Esophagus squamous epithelium (tissue), 5 donors: ENCODE results near the gene PTPRD. TPM values are rescaled to one million over a fixed set of nuclear protein-coding genes. Genes with fewer than 3 reads are reported as not detected.

Experiments used
- DNase-seq: peaks from one replicate; lab custom pipeline; 2025; lab: John Stamatoyannopoulos, UW
- H3K27ac ChIP-seq, 4 donors: fragments of 200-600 bp; sonication (generic); one replicate each; pipeline ENCODE4 v1.5.1; 2016 to 2019; ENCODE audit warnings: mild to moderate bottlenecking in 1 of 4
- H3K27me3 ChIP-seq, 4 donors: fragments of 200-600 bp; sonication (generic); 1 replicate in 3 of 4; 2 replicates in 1 of 4; pipeline versions ENCODE4 v1.5.1 to v1.6.0; 2017 to 2021; ENCODE audit warnings: antibody characterized with exemption in 1 of 4
- H3K36me3 ChIP-seq, 3 donors: fragments of 200-600 bp; sonication (generic); one replicate each; pipeline ENCODE4 v1.5.1; 2016 to 2019
- H3K4me1 ChIP-seq, 3 donors: fragments of 200-600 bp; sonication (generic); one replicate each; pipeline ENCODE4 v1.5.1; 2017 to 2019
- H3K4me3 ChIP-seq, 4 donors: fragments of 200-600 bp; sonication (generic); 1 replicate in 3 of 4; 2 replicates in 1 of 4; pipeline ENCODE4 v1.5.1; 2016 to 2019; ENCODE audit warnings: mild to moderate bottlenecking in 2 of 4, moderate library complexity in 1 of 4
- H3K9me3 ChIP-seq, 3 donors: fragments of 200-600 bp; sonication (generic); one replicate each; pipeline ENCODE4 v1.5.1; 2016 to 2019
- POLR2A ChIP-seq, 4 donors: fragments of 450-650 bp; IDR thresholded peaks; one replicate each; pipeline ENCODE4 v1.6.1; 2017; ENCODE audit warnings: antibody characterized with exemption in 4 of 4, mild to moderate bottlenecking in 4 of 4, moderate library complexity in 3 of 4
- WGBS, 2 donors: methylation state at CpG; one replicate each; pipeline ENCODE4 v1.1.5; 2018; 5-methylcytosine and 5-hydroxymethylcytosine counted together
- intact Hi-C: fragments of 100-400 bp; cut with DNase I; formaldehyde crosslinking; loops from one replicate; pipeline ENCODE4 v1.15.0; 2022
- total RNA-seq, 4 donors: library from RNA; depleted of rRNA; stranded (reverse); fragments of >200 nt; gene quantifications; one replicate each; pipeline ENCODE4 v1.1.0, GENCODE V29; 2016
- TF ChIP-seq, protein P1 (sequence below), 6 experiments: fragments of 450-650 bp in 4 of 6; fragments of 200-600 bp in 2 of 6; sonication (generic) in 2 of 6; IDR thresholded peaks; one replicate each; pipeline ENCODE4 v1.5.1; 2016 to 2019; ENCODE audit warnings: antibody characterized with exemption in 6 of 6, mild to moderate bottlenecking in 4 of 6, moderate library complexity in 4 of 6
- donor health status: DM: yes; HTN: yes; CAD: no.

The PTPRD gene
- total RNA-seq, 4 donors from 2014 or later = 0.23 to 16.3 (median 6.6) TPM

DNA sequence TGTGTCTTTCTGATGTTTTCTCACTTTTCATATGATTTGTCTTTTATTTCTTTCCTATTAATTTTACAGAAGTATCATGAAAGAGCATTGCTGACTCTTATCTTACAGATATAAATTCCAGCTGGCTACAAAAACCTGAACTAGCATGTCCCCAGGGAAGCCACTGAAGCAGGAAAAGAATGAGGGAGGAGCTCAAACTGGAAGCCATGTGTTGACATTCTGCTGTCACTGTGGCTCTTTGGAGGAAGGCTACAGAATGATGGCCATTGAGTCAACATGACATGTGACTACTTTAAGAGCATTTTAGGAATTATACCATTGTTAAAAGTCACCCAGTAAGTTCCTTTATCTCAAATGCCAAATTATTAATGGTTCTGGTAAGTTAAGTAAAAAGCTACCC lies 2174.9 kb downstream of the PTPRD start:
- Histone ChIP-seq H3K4me1 (no peaks in the 10 kb centered on the region), H3K36me3 (no peaks in the 10 kb centered on the region), H3K27me3 (no peaks in the 10 kb centered on the region), H3K9me3 (no peaks in the 10 kb centered on the region), H3K27ac (no peak overlapping the region), H3K4me3 (no peak overlapping the region)
- no peak for DNase-seq
- intact Hi-C loops = no loop called here
- TF ChIP-seq POLR2A (IDR thresholded peaks at IDR 0.05) = no peak

DNA sequence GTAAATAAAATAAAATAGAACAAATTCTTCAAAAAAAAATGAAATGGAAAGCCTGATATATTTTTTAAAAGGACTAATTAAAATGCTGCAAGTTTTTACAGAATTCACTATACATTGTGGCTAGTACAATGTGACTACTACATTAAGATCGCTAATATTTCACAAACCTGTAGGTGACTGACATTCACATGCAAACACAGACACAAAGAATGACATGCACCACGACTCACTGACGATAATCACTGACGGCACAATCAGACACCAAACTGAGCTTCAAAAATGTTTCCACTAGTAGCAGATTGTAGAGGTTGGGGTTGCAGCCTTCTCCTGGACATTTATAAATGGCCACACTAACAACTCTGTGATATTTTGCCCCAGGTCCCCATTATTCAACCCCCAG lies 2175.5 kb downstream of the PTPRD start:
- Histone ChIP-seq H3K36me3 (no peaks in the 10 kb centered on the region), H3K4me1 (no peaks in the 10 kb centered on the region), H3K9me3 (no peaks in the 10 kb centered on the region), H3K27me3 (no peaks in the 10 kb centered on the region), H3K27ac (no peak overlapping the region), H3K4me3 (no peak overlapping the region)
- no peak for DNase-seq
- 84 to 93% methylated on average over 4 of the region's 4 CpGs for WGBS, 2 donors
- intact Hi-C loops = no loop called here
- no peak for TF ChIP-seq POLR2A (IDR thresholded peaks at IDR 0.05)
- TF ChIP-seq, protein P1, sequence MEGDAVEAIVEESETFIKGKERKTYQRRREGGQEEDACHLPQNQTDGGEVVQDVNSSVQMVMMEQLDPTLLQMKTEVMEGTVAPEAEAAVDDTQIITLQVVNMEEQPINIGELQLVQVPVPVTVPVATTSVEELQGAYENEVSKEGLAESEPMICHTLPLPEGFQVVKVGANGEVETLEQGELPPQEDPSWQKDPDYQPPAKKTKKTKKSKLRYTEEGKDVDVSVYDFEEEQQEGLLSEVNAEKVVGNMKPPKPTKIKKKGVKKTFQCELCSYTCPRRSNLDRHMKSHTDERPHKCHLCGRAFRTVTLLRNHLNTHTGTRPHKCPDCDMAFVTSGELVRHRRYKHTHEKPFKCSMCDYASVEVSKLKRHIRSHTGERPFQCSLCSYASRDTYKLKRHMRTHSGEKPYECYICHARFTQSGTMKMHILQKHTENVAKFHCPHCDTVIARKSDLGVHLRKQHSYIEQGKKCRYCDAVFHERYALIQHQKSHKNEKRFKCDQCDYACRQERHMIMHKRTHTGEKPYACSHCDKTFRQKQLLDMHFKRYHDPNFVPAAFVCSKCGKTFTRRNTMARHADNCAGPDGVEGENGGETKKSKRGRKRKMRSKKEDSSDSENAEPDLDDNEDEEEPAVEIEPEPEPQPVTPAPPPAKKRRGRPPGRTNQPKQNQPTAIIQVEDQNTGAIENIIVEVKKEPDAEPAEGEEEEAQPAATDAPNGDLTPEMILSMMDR (IDR thresholded peaks at IDR 0.05) = no peak

DNA sequence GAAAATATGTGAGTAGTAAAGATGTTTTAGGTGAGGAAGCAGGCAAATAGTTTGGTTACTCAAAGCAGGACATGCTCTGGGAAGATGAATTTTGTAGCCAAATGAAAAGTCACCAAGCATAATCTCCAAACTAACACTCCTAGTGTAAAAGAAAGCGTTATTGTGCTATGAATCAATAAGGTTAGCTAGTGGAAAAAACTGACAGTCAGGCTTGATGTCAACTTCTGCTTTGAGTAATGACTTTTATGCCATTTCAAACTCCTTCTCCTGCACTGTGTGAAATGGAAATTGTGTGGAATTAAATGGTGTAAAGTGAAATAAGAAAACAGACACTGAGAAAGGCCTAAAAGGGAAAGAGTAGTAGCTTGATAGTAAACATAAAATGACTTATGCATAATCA lies 2176.0 kb downstream of the PTPRD start:
- H3K27me3 ChIP-seq = no peaks in the 10 kb centered on the region
- H3K4me3 ChIP-seq = no peak overlapping the region
- intact Hi-C loops = no loop called here
- H3K9me3 ChIP-seq = no peaks in the 10 kb centered on the region
- H3K27ac ChIP-seq = no peak overlapping the region
- H3K36me3 ChIP-seq = no peaks in the 10 kb centered on the region
- no peak for DNase-seq
- H3K4me1 ChIP-seq = no peaks in the 10 kb centered on the region
- WGBS, 2 donors = 70 to 73% methylated on average over 1 of the region's 1 CpG
- TF ChIP-seq POLR2A (IDR thresholded peaks at IDR 0.05) = no peak
- TF ChIP-seq, protein P1 (IDR thresholded peaks at IDR 0.05) = no peak

DNA sequence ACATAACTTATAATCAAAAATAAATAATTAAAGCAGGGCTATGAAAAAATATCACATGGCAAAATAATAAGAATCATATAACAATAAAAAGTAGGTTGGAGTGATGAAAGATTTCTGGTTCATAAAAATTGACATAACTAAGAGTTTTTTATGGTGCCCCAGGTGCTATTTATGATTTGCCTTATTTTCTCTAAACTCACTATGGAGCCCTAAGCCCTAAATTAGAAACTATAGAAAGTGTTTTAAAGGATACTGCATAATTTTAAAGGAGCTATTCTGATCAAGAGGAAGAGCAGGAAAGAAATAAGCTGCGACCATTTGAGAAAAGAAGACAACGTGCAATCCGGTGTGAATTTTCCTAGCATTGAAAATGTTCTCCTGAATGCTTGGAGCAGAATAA lies 2178.2 kb downstream of the PTPRD start:
- Histone ChIP-seq H3K36me3 (no peaks in the 10 kb centered on the region), H3K4me3 (no peak overlapping the region), H3K4me1 (no peaks in the 10 kb centered on the region), H3K27me3 (no peaks in the 10 kb centered on the region), H3K9me3 (no peaks in the 10 kb centered on the region), H3K27ac (no peak overlapping the region)
- DNase-seq = no peak
- no peak for TF ChIP-seq POLR2A (IDR thresholded peaks at IDR 0.05)
- TF ChIP-seq, protein P1 (IDR thresholded peaks at IDR 0.05) = no peak
- intact Hi-C loops = no loop called here
- WGBS, 2 donors = 93 to 94% methylated on average over 3 of the region's 3 CpGs

DNA sequence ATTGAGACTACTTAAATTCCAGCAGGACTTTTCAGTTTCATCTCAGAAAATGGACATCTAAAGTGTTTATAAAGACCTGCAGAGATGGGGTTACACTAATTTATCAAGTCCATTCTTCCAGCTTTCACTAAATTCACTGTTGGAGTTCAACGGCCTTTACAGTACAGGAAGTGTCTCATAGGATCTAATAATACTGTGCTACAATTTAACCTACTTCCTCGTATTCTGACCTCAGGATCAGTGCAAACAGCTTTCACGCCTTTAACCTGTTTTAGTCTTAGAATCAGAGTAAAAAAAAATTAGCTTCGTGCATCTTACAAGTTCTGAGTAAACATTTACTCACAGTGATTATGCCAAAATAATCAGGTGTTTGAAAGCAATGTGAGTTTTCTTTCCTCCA lies 2180.6 kb downstream of the PTPRD start:
- Histone ChIP-seq H3K4me3 (no peak overlapping the region), H3K9me3 (no peaks in the 10 kb centered on the region), H3K4me1 (no peaks in the 10 kb centered on the region), H3K36me3 (no peaks in the 10 kb centered on the region), H3K27ac (no peak overlapping the region), H3K27me3 (no peaks in the 10 kb centered on the region)
- TF ChIP-seq, protein P1 (IDR thresholded peaks at IDR 0.05) = no peak
- TF ChIP-seq POLR2A (IDR thresholded peaks at IDR 0.05) = no peak
- intact Hi-C loops = no loop called here
- WGBS, 2 donors = 59 to 60% methylated on average over 4 of the region's 4 CpGs
- no peak for DNase-seq

DNA sequence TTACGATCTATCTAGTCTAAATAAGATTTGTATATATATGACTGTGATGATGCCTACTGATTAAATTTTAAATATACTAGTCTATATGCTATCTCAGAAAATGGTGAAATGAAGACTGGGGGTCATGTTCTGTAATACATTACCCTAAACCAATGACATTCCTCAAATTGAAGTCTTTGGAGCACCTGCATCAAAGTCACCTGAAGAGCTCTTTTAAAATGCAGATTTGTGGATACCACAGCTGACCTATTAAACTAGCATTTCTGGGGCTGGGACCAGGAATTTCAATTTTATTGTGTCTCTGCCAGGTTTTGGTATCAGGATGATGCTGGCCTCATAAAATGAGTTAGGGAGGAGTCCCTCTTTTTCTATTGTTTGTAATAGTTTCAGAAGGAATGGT lies 2181.3 kb downstream of the PTPRD start:
- H3K4me3 ChIP-seq = no peak overlapping the region
- H3K36me3 ChIP-seq = no peaks in the 10 kb centered on the region
- no peaks in the 10 kb centered on the region for H3K4me1 ChIP-seq
- no peak for DNase-seq
- no peaks in the 10 kb centered on the region for H3K9me3 ChIP-seq
- H3K27ac ChIP-seq = no peak overlapping the region
- intact Hi-C loops = no loop called here
- H3K27me3 ChIP-seq = no peaks in the 10 kb centered on the region
- TF ChIP-seq, protein P1 (IDR thresholded peaks at IDR 0.05) = no peak
- TF ChIP-seq POLR2A (IDR thresholded peaks at IDR 0.05) = no peak
- WGBS, 2 donors = 91 to 95% methylated on average over 1 of the region's 1 CpG
